CD4-positive, alpha-beta T cell treated with Interferon gamma for 1 hour (primary cell): Measurements from ENCODE around the gene GPLD1.
A peak's percentile ranks its signal among the peaks of the same experiment; 100 is the strongest.

Source experiments
- DNase-seq: peaks from one replicate; pipeline ENCODE4 v3.0.0-alpha.2; 2020

Gene GPLD1

GRCh38 chr6:24500683-24501082 lies 11.3 kb upstream of the GPLD1 start:
- no peak for DNase-seq

- no peak for DNase-seq
These were observed 8.0 kb upstream of the GPLD1 start for GRCh38 chr6:24497254-24497970.

DNA sequence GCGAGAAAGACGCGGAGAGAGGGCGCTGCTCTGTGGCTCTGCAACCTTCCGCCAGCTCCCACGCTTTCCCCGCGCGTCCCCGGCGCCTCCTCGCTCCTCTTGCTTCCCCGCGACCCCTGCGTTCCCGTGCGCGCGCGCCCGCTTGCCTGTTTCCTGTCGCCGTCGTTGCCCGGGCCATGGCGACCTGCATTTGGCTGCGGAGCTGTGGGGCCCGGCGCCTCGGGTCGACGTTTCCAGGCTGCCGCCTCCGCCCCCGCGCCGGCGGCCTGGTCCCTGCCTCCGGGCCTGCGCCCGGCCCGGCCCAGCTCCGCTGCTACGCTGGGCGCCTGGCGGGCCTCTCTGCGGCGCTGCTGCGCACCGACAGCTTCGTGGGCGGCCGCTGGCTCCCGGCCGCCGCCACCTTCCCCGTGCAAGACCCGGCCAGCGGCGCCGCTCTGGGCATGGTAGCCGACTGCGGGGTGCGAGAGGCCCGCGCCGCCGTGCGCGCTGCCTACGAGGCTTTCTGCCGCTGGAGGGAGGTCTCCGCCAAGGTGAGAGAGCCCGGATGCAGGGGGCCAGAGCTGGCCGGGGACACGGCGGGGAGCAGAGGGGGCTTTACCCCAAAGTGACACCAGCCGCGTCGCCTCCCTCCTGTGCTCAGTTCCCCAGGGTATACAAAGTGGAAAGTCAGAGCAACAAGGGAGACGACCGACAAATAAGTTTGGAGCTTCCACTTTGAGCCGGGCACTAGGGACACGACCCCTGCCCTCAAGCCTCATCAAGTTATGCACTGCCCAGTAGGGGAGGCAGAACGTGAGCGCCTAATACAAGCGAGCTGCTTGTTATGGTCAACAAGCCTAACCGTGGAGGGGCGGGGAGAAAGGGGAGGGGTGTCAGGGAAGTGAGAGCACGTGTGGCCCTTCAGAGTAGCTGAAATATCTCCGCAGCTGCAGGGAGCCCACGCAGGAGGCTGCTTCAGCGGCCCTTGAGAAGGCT lies 5.7 kb upstream of the GPLD1 start, which contains the start of gene ALDH5A1:
Gene ALDH5A1, plus strand, starts transcription at position 149 of the 975 bp plus-strand sequence. Its CDS starts 28 bp downstream, at position 177.
- peak; percentile 74 for DNase-seq

DNA sequence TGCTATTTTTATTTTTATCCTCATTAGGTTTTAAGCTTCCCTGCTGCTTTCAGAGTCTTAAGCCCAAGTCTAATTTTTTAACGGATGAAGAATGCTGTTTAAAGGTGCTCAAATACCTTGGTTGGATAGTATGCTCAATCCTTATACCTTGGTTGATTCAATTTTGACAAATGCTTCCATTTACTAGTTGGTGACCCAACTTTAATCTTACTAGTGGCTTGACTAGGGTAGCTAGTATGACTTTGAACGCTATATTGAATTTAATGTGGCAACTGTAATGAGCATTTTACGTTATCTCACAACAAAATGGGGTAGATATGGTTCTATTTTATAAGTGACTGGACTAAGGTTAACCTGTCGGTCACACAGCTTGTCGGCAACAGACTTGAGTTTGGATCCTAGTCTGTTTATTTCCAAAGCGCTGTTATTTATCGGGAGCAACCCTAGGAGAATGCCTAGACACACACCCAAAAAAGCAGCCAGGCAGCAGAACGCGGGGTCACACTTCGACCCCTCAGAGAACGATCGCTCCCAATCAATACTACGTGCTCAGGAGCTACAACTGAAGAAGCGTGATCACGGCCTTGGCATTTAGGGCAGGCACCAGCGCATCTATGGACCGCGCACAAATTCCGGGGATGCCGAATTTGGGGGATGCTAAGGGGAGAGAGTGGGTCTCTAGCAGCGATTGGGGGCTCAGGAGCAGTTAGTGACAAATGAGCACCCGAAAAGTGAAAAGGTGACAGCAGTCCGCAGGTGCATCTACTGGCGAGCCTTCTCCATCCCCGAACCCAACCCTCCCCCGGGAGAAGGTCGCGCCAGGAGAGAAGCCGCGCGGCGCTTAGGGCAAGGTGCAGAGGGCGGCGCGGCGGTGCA lies 4.8 kb upstream of the GPLD1 start:
- DNase-seq = no peak

GRCh38 chr6:24492475-24492874 lies 3.1 kb upstream of the GPLD1 start:
- DNase-seq = no peak

- DNase-seq = no peak
These were observed 1.6 kb upstream of the GPLD1 start for GRCh38 chr6:24490948-24491347.

GRCh38 chr6:24489881-24490280 lies 503 bp upstream of the GPLD1 start:
- DNase-seq = no peak

DNA sequence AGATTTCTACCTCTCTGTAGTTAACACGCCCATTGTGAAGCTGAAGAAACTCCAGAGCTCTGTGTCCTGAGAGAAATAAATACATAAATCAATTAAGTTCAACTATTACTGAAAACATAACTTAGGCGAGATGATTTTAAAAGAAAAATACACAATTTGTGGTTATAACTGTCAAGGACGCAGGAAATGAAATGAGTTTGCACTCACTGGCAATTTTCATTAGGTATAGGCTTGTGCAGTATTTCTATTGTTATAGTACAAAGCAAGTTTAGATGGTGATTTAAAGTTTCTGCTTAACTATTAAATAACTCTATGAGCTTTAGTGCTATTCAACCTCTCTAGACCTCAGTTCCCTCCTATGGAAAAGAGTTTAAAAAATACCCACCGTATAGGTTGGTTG lies 3.3 kb downstream of the GPLD1 start:
- no peak for DNase-seq

GRCh38 chr6:24484657-24485323 lies 4.6 kb downstream of the GPLD1 start:
- no peak for DNase-seq

DNA sequence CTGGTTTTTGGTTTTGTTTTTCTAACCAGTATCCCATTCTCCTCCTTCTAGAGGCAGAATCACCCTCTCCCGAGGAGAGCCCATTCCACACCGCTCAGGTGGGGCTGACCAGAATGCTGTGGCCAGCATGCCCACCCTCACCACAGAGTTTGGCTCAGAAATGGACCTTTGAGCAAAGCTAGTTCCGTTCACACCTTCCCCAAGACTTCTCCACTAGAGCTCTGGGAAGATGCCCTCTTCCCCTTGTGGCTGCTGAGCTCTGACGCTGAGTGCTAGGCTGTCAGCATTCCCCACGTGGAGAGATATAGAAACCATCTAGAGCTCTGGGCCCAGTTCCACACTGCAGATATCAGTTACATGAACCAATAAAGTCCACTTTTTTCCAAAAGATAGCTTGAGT lies 7.9 kb downstream of the GPLD1 start:
- no peak for DNase-seq

GRCh38 chr6:24480705-24481104 lies 8.7 kb downstream of the GPLD1 start:
- no peak for DNase-seq

DNA sequence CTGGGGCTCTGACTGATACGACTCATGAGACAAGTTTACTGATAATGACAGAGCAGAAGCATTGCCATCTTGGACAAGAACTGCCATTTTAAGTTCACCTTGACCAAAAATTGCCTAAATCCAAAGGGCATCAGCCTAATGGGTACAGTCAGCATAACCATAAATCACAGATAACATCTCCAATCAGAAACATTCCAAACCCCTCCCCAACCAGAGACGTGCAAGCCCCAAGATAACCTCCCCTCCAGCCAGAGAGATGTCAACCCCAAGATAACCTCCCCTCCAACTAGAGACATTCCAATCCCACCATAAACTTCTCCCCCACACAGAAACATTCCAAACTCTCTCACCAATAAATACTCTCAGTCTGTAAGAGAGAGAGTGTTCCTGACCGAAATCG lies 10.5 kb downstream of the GPLD1 start:
- no peak for DNase-seq

GRCh38 chr6:24477070-24477469 lies 12.3 kb downstream of the GPLD1 start:
- no peak for DNase-seq

DNA sequence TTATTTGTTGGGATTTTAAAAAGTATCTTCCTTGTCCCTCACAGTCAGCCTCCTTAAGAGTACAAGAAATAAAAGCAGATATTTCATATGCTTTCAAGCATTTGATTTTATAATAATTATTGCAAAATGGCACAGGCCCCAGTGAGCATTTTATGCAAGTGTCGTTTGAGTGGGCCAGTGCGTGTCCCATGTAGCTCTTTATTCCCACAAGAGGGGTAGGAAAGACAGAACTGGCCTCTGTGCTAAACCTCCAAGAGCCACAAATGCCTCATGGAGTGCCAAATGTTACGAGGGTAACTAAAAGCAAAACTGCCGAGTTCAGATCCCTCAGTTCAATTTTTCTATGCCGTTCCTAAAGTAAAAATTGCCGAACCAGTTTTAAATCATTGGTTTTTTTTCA lies 12.7 kb downstream of the GPLD1 start:
- no peak for DNase-seq

DNA sequence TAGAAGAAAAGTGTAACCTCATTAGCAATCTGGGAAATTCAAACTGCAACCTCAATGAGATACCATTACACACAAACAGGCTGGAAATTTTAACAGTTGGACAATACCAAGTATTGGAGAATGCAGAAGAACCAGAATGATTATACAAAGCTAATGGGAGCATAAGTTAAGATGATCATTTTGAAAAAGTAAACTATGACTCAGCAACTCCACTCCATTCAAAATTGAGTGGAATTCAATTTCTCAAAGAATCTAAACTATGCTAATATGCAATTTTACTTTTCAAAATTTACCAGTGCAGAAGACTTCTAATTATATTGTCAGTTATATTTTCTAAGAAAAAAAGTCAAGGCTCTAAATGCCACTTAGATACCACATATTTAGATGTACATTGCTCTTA lies 17.2 kb downstream of the GPLD1 start:
- no peak for DNase-seq

DNA sequence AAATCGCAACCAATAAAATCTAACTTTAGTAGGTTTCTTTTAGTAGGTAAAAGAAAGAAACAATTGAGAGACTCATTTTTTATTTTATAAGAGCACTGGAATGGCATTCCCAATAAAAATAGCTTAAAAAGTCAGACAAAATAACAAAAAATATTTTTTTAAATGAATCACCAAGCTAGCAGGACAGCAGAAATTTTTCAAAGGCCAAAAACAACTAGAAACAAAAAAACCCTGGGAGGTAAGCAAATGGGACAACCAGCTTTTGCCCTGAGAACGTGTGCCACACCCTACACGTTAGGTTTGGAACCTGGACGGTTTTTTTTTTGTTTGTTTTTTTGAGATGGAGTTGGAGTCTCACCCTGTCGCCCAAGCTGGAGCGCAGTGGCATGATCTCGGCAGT lies 19.6 kb downstream of the GPLD1 start:
- DNase-seq = no peak

DNA sequence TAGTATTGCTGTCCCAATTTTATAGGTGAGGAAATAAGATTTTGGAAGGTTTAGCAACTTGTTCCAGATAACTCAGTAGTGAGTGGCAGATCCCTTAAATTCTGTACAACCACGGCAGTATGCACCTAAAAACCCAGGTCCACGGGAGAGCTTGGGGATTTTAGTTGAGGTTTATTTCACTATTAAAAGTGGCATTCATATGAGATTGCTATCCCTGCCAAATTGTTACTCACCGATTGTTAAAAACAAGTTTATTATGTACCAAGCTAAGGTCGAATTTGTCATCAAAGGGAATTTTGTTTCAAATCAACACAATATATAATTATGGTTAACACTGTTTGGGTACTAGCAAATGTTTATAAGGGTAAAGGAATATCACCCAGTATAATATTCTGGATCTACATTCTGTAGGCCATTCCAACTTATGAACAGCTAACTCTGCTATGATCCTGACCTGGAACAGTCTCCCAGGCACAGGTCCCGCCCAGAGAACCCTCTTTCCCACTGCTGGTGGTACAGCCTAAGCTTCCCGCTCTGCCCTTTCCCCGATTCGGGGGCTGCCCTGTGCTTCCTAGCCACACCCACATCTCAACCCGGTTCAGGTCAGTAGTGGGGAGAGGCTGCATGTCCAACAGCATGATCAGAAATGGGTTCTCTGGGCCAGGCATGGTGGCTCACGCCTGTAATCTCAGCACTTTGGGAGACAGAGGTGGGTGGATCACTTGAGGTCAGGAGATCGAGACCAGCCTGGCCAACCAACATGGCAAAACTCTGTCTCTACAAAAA lies 24.9 kb downstream of the GPLD1 start:
- no peak for DNase-seq

- no peak for DNase-seq
These were observed 28.4 kb downstream of the GPLD1 start for GRCh38 chr6:24460966-24461365.

- no peak for DNase-seq
These were observed 30.4 kb downstream of the GPLD1 start for GRCh38 chr6:24458941-24459340.

DNA sequence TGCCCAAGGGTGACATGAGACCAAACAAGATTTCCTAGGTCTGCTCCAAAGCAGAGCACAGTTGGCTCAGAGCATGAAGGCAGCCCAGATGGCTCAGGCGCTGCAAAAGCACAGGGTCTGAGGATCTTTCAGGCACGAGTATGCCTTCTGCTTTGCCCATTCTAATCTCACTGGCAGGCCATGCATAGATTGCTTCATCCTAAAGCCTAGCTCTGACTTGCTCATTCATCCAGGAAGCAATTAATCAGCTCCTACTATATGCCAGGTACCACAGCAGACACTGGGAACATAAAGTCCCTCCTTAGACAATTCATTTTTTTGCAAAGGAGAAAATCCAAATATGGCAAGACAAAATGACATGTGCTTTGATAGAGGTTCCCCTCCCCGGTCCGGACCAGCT lies 31.2 kb downstream of the GPLD1 start:
- no peak for DNase-seq

DNA sequence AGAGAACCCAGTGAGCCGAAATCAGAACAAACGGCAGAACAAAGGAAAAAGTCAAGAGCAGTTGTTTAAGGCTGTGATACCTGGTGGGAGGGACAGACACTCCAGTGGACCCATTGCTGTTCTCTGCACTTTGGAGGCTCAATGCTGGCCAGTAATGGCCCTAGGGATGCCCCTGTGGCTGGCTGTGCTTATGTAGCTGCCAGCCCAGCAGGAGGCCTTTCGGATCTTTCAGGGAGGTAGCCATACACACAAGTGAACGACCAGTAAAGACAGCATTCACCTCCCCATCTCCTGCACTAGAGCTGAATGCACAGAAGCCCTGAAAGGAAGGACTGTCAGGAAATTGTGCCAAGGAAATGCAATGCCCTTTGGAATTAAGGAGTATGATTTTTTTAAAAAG lies 34.3 kb downstream of the GPLD1 start:
- DNase-seq = no peak

DNA sequence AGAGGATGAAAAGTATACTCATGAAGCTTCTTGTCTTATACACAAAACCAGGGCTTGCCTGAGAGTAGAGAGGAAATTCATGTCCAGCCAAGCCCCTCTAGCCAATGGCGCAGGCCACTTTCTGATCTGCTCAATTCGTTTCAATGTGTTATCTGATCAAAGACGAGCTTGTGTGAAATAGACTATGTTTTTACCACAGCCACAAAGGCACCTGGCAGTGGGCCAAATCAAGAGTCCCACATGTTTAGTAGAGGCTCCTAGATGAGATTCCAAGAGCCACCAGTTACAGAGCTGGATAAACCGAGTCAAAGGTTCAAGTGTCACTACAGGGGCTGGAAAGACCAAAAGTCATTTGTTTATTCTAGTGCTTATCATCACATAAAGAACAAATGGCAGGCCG lies 34.9 kb downstream of the GPLD1 start:
- DNase-seq = no peak
